GM19240 (cell line): Measurements from ENCODE around the gene WWC1.

Experiments used
- DNase-seq: peaks from one replicate; pipeline ENCODE4 v3.0.0; 2011; ENCODE audit warnings: low spot score; ENCODE audit not compliant: insufficient read length

WWC1 gene

DNA sequence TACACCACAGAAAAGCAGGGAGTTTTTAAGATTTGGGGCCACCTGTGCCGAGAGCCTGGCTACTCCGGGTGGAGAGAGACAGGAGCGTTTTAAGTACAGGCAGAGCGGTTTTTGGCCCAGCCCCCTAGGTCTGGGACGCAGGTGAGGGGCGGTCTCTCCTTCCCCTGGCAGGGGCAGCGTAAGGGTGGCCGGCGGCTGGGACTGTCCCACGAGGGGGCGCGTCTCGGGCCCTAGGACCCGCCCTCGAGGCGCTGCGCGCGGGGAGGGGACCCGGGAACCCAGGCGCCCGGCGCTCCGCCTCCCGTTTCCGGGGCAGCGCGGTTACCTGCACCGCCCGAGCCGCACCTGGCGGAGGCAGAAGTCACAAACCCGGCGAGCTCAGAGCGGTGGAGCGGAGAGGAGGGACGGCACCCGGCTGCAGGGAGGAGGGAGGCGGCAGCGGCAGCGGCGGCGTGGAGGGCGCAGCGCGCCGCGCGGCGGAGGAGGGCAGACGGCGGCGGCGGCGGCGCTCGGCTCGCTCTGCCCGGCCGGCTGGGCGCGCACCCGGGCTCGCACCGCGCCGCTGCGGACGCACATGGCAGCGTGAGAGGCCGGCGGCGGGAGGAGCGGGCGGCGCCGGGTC, at the start of gene WWC1:
Gene WWC1 (plus strand): TSS at position 304 of the 622 bp plus-strand sequence. CDS start 508 bp downstream, outside the sequence.
- DNase-seq: peak; percentile 49

DNA sequence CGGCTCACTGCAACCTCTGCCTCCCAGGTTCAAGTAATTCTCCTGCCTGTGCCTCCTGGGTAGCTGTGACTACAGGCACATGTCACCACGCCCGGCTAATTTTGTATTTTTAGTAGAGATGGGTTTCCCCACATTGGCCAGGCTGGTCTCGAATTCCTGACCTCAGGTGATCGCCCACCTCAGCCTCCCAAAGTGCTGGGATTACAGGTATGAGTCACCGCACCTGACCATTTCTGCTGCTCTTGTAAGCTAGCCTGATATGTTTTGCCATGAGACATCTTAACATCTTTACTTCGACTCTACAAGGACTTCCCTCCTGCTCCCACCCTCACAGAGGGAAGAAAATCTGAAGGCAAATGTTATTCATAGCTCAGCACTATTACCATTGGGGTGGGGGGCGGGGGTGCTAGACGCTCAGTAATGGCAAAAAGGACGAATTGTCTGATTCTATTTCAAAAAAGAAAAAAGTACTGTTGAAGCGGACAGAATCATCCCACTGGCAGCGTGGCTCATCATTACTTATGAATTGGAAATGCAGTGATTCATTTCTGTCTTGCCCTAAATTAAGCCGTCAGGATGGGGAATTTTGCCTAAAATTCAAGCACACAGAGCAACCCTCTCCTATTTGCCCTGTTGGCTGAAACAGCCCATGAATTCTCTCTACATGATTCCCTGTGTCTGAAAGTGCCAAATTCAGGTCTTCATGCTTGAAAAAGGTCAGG, 46.4 kb upstream of the WWC1 start:
- no peak for DNase-seq

DNA sequence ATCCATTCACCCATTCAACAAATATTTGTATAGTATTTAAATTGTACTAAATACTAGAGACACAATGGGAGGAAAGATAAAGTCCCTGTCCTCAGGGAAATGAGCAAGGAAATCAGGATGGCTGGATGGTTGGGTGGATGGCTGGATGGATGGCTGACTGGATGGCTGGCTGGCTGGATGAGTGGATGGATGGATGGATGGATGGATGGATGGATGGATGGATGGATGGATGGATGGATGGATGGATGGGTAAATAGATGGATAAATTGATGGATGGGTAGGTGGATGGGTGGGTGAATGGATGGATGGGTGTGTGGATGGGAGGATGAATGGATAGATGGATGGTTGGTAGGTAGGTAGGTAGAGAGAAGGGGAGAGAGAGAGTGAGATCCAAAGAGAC, 41.5 kb upstream of the WWC1 start:
- DNase-seq: no peak

DNA sequence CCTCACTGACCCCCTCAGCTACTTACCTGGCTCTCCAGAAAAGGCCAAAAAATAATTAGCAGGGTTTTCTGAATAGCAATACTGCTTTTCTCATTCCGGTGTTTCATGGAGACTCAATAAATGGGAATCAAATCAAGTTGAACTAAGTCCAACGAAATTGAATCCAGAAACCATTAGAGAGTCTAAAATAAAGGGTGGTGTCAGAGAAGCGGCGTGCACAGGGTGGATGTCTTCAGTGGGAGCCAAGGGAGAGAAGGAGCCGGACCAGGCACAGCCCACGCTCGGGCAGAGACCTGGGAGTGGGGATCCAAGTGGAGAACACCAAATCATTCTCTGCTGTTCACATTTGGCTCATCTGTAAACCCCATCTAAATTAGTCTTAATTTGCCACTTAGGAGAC, 40.2 kb upstream of the WWC1 start:
- no peak for DNase-seq

DNA sequence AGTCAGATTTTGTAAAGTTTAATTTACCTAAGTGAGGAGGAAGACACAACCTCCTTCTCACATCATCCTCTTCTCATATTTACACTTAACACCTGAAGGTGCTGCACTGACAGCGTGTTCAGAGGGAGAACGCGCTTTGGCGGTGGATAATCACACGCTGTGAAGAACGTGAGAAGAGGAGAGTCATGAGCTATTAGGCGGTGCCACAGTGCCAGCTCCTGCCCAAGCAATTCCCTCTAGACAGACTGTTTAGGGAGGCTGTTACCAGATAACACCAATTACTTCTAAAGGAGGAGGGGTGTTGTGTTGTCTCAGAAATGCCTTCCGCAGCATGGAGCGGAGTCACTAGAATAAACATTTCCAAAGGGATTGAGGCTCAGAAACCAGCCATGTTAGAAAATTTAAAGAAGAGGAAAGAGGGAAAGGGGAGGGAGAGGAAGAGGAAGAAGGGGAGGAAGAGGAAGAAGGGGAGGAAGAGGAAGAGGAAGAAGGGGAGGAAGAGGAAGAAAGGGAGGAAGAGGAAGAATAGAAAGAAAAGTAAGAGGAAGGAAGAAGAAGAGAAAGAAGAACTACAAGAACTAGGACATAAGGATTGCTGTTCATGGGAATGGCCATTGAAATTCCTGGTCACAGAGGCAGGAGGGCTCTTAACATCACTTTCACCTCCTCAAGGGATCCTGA, 37.3 kb upstream of the WWC1 start:
- DNase-seq: no peak

DNA sequence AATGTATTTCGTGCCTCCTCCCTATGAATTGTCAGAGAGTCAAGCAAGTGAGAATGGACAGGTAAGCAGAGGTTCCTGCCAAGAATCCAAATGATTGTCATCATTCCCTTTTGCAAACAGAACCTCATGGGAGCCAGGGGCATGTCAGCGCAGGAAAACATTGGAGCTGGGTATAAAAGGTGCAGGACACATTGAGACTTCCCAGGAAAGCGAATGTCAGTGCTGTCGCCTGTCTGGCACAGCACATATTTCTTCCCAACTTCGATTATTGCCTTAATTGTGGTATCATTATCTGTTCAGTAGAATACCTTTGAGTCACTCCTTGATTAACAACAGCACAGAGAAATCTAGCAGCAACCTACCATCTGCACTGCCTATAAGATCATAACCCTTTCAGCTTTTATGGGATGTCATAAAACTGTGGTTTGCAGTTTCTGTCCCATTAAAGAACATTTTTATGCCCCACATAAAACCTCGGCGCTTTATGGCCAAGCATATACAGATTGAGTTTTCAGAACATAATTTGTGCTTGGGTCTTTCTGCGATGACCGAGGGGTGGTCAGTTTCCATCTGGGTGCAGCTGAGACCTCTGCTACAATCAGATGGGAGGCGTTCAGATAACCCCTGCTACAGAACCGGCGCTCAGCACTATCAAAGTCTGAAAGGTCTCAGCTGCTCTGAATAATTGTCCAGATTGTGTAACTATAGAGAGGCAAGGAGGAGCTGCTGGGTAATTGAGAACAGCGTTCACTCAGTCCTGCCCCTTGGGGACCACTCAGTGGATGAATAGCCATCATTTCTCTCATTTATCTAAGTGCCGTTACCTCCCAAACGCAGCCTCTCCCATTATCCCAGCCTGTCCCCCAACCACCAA, 30.9 kb upstream of the WWC1 start:
- no peak for DNase-seq

DNA sequence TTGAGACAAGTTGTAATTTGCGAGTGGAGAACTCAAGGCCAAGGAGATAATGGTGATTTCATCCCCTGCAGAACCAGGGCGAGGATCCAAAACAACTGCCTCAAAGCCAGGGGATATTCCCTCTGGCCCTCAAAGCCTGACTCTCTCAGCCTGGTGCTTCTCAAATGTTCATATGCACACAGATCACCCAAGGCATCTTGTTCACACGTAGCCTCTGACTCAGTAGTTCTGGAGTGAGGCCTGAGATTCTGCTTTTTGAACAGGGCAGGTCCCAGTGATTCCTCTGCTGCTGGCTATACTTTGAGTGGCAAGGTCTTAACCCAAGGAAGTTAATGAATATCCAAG, 30.2 kb upstream of the WWC1 start:
- no peak for DNase-seq

DNA sequence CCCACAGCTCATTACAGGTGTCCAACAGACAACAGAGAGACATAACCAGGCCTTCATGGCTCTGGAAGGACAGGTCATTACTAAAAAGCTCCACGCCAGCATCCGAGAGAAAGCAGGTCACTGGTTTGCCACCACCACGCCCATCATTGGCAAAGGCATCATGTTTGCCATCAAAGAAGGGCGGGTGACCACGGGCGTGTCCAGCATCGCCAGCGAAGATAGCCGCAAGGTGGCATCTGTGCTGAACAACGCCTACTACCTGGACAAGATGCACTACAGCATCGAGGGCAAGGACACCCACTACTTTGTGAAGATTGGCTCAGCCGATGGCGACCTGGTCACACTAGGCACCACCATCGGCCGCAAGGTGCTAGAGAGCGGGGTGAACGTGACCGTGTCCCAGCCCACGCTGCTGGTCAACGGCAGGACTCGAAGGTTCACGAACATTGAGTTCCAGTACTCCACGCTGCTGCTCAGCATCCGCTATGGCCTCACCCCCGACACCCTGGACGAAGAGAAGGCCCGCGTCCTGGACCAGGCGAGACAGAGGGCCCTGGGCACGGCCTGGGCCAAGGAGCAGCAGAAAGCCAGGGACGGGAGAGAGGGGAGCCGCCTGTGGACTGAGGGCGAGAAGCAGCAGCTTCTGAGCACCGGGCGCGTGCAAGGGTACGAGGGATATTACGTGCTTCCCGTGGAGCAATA, 29.3 kb upstream of the WWC1 start:
- no peak for DNase-seq

DNA sequence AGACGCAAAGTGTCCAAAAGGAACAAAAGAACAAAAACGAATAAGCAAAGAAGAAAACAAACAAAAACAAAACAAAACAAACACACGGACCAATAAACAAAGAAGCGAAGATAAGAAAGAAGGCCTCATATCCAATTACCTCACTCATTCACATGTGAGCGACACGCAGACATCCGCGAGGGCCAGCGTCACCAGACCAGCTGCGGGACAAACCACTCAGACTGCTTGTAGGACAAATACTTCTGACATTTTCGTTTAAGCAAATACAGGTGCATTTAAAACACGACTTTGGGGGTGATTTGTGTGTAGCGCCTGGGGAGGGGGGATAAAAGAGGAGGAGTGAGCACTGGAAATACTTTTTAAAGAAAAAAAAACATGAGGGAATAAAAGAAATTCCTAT, 28.3 kb upstream of the WWC1 start:
- DNase-seq: no peak

DNA sequence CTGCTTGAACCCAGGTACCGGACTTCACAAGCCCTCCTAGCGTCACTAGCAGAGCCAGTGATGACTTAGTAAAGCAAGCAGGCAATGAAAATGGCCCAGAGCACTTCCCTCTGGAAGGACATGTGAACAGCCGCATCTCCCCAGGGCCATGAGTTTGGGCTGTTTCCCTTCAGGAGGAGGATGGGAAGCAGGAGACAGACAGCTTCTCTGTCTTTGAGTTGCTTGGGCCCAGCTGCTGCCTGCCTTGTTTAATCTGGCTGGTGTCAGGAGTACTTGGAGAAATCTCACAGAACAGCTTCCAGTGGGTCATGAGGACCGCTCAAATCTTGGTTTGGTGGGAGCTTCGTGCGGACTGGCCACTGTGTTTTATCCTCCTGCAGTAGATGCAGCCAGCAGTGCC, 25.4 kb upstream of the WWC1 start:
- DNase-seq: no peak

DNA sequence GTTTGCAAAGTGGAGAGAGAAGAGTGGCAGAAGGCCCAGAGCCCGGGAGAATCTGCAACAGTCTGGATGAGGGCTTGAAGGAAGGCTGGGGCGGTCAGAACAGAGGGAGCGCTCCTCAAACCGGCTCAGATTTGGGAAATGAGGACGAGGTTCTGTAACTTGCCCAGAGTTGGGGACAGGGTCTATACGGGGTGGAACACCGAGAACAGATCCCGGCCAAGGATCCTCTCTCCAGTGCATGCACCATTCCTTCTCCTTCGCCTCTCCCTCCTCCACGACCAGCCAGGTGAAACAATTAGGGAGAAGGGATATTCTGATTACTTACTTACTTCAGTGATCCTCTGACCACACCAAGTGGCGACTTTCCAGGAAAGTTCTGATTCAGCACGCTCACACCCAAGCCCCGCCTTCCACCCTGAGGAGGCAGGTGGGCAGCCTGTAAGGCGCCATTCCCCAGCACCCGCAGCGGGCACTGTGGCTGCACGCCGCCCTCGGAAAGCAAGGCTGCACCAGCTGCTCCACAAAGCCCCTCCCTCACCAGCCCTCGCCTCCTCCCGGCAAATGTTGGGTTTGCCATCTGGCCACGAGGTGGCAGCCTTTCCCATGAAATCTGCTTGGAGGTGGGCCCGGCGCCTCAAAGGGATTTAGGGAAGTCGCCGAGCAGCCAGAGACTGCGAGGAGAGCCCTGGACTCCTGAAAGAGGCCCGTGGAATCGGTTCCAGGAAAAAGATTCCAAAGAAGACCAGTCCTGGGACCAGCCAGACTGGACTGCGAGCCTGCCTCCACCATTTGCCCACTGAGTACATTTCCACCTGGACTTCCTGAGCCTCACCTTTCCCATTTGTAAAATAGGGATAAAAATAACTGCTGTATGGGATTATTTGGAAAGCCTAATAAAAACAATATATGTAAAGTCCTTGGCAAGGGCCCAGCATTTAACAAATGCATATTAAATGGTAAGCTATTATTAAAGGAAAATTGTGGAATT, 22.2 kb upstream of the WWC1 start:
- peak; percentile 77 for DNase-seq

DNA sequence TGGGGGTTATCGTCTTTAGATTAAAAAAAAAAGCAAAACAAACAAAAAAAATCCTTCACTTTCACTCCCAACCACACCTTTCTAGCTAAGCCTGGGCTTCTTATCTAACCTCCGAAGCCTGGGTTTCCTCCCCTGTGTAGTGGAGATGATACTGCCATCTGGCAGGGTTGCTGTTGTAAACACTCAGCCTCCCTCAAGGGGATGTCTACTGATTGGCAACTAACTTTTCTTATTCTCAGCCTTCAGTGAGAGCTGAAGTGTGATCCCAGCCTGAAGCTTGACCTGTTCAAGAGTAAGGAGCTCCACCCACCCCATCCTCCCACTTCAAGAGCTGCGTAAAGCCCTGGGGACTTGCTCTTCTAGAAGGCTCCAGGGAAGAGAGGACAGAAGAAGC, 21.5 kb upstream of the WWC1 start:
- no peak for DNase-seq

DNA sequence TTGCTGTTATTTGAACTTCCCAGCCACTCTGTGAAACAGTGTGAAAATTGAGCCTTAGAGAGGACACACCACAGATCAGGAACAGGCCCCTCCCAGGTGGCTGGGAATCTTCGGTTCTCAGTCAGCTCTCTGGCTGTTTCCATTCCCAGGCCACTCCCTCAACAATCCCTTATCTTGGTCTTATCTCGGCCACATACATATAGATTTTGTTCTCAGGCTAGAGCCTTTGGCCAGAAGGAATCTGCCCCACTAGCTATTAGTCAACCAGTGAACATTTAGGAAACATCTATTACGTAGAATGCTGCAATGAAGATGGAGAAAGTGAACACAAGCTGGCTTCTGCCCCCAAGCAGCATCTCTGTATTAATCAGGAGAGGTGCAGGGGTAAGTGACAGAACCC, 21.0 kb upstream of the WWC1 start:
- no peak for DNase-seq

DNA sequence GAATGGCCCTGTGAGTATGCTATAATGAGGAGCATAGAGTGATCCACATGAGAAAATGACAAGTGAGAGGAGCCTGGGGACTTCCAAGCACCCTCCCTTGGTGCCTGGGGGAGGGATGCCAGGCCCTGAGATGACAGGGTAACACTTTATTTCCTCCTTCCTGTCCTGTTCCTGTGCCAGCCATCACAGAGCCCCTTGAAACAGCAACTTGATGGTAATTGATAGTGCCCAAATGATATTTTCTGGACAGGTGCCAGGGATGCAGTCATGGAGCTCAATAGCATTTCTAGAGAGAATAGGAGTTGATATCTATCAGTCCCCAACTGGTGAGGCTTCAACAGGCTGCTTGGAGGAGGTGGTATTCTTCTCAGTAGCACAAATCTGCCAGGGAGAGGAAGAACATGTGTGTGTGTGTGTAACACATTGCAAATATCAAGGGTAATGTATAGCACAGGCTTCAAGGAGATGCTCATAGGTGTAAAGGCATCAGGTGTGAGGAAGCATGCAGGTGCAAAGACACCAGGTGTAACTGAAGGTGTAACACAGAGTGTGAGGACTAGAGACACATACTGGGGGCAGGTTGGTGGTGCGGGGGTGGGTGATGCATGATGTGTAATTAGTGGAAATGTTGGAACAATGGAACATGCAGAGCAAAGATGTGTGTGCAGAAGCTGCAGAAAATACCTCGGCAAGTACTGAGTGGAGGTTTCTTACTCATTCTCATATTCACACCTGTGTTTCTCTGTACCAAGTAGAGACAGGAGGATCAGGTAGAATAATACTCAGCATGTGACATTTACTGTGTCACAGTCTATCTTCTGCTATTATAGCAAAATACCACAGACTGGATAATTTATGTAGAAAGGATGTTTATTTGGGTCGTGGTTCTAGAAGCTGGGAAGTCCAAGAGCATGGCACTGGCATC, 18.1 kb upstream of the WWC1 start:
- no peak for DNase-seq

DNA sequence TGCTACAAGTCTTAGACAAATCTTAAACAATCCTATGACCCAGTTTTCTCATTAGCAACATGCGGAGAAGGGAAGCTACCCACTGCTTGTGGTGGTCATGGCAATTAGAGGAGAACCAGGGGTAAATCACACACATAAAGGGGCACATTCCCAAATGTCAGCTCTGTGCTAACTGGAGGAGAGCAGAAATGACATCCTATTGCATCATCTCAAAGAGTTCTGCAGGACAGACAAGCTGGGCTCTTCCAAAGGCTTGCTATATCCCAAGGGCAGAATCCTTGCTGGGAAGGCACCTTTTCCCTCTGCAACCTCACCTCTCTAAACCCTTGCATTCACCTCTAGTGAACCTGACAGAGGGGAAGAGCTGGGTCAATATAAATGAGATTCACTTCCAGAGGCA, 17.0 kb upstream of the WWC1 start:
- no peak for DNase-seq

DNA sequence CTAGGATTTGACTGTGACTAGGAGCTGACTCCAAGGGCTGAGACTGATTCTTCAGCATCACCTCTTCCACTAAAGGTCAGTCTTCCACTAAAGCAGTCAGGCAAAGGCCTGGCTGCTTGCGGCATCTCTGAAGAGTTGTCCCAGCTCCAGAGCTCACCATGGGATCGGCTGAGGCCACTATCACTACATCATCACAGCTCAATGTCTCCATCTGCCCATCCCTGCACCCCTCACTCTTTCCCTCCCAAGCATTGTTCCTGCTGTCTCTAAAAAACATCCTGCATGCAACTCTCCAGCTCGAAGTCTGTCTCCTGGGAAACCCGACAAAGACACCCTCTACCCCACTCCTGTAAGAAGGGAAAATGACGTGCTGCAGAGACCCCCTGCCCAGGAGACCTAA, 15.5 kb upstream of the WWC1 start:
- DNase-seq: no peak

DNA sequence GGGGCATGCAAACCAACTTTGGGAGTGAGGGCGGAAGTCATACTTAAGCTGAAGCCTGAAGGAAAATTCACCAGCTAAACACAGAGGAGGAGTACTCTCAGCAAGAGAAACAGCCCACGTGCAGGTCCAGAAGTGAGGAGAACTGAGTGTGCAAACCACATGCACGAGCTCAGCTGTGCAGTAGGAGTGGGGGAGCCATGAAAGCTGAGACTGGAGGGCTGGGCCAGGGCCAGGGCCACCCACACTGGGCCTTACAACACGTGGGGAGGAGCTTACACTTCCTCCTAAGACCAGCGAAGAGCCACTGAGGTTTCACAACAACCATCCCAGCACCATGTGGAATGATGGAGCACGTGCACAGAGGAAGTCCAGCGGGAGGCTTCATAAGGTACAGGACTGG, 9.3 kb upstream of the WWC1 start:
- DNase-seq: no peak

DNA sequence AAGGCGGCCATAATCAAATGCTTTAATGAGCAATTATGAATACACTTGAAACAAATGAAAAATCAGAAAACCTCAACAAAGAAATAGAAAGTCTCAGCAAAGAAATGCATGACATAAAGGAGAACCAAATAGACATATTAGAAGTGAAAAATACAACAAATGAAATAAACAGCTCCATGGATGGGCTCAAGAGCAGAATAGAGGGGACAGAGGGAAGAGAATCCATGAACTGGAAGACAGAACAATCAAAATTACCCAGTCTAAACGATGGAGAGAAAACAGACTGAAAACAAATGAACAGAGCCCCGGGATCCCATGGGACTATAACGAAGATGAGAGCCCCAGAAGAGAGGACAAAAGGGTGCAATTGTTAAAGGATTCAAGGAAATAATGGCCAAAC, 6.6 kb upstream of the WWC1 start:
- no peak for DNase-seq

DNA sequence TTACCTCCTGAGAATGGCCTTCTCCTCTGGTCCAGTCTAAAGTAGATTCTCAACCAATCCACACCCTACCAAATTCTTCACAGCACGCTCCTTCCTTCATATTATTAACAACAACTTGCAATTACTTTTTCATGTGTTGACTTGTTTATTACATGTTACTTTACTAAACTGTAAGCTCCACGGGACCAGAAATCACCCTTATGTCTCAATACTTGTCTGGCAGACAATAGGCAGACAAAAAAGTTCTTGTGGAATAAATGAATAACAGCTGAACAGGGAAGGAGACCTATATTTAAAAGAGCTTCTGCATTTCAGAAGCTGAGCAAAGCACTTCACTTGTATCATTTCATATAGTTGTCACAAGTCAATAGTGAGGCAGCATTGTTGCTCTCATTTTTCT, 5.7 kb upstream of the WWC1 start:
- DNase-seq: no peak
